K562 (cell line): Measurements from ENCODE around the gene PIK3R2. TPM values are rescaled to one million over a fixed set of nuclear protein-coding genes. Genes with fewer than 3 reads are reported as not detected.

ENCODE experiments used
- ARID1B ChIP-seq: fragments of 450-650 bp; IDR thresholded peaks from 2 replicates; pipeline ENCODE4 v1.6.1; 2016; ENCODE audit warnings: antibody characterized with exemption, mild to moderate bottlenecking, inconsistent platforms
- ARID4B ChIP-seq: sonication (generic); formaldehyde crosslinking; IDR thresholded peaks from 2 replicates; pipeline ENCODE4 v1.8.0; 2022; ENCODE audit warnings: mild to moderate bottlenecking, missing genetic modification reagents
- CREBBP ChIP-seq: IDR thresholded peaks from one replicate; pipeline ENCODE4 v1.6.1; 2012; ENCODE audit warnings: low read depth, mild to moderate bottlenecking, control low read depth, inconsistent platforms, low read length
- E2F3 ChIP-seq: fragments of 250-450 bp; sonication (Bioruptor Pico); IDR thresholded peaks from 2 replicates; pipeline ENCODE4 v1.4.0; 2020; ENCODE audit warnings: mild to moderate bottlenecking
- HNRNPUL1 ChIP-seq: fragments of 200-400 bp; formaldehyde crosslinking; IDR thresholded peaks from 2 replicates; pipeline ENCODE4 v1.6.1; 2017; ENCODE audit warnings: low read length
- KDM1A ChIP-seq, 2 experiments: fragments of 450-650 bp; IDR thresholded peaks; 2 replicates each; pipeline ENCODE4 v1.6.1; 2016; ENCODE audit warnings: mild to moderate bottlenecking in 2 of 2
- PCBP1 ChIP-seq: fragments of 200-400 bp; formaldehyde crosslinking; IDR thresholded peaks from 2 replicates; pipeline ENCODE4 v1.6.1; 2018; ENCODE audit warnings: mild to moderate bottlenecking, low read depth, low read length; ENCODE audit not compliant: poor library complexity, severe bottlenecking
- RCOR1 ChIP-seq, 2 experiments: IDR thresholded peaks; 2 replicates each; pipeline ENCODE4 v1.6.1; 2012; ENCODE audit warnings: low read depth in 2 of 2, low read length in 2 of 2, borderline replicate concordance in 1 of 2, improper control_type of control experiment in 1 of 2
- SMARCE1 ChIP-seq: fragments of 450-650 bp; IDR thresholded peaks from 2 replicates; pipeline ENCODE4 v1.7.1; 2016; ENCODE audit warnings: mild to moderate bottlenecking
- SNIP1 ChIP-seq: fragments of 450-650 bp; IDR thresholded peaks from 2 replicates; pipeline ENCODE4 v1.7.1; 2017; ENCODE audit warnings: low read depth, mild to moderate bottlenecking
- TFAP4 ChIP-seq: sonication (generic); formaldehyde crosslinking; IDR thresholded peaks from 2 replicates; pipeline ENCODE4 v1.8.0; 2022; ENCODE audit warnings: missing genetic modification reagents, mild to moderate bottlenecking, moderate library complexity, borderline replicate concordance
- ZBTB34 ChIP-seq: fragments of 250-450 bp; sonication (Bioruptor Pico); IDR thresholded peaks from 2 replicates; pipeline ENCODE4 v1.8.0; 2021; ENCODE audit warnings: mild to moderate bottlenecking, moderate library complexity
- ZFP36 ChIP-seq: fragments of 150-350 bp; IDR thresholded peaks from 2 replicates; pipeline ENCODE4 v1.6.1; 2018; ENCODE audit warnings: low read length, low read depth; ENCODE audit not compliant: partially characterized antibody
- ZFX ChIP-seq: sonication (generic); formaldehyde crosslinking; IDR thresholded peaks from 2 replicates; pipeline ENCODE4 v1.8.0; 2022; ENCODE audit warnings: mild to moderate bottlenecking, missing genetic modification reagents, moderate library complexity
- ZNF324 ChIP-seq: fragments of 250-450 bp; sonication (Bioruptor Pico); IDR thresholded peaks from 2 replicates; pipeline ENCODE4 v1.4.0; 2020; ENCODE audit warnings: mild to moderate bottlenecking
- ZNF589 ChIP-seq: fragments of 200-800 bp; sonication (Bioruptor generic); IDR thresholded peaks from 2 replicates; pipeline ENCODE4 v1.6.1; 2016; ENCODE audit warnings: low read depth, missing genetic modification characterization, missing compliant biosample characterization
- ZNF592 ChIP-seq: fragments of 450-650 bp; IDR thresholded peaks from 2 replicates; pipeline ENCODE4 v1.6.1; 2017; ENCODE audit warnings: antibody characterized with exemption, mild to moderate bottlenecking
- polyA plus RNA-seq, 8 experiments: library from polyadenylated mRNA; depleted of rRNA in 4 of 8; stranded (reverse) in 5 of 8; unstranded in 3 of 8; fragments of >200 nt; fragmentation: Nextera tagmentation in 2 of 8; fragmentation: Illumina TruSeq in 1 of 8; extraction: Ambion mirVana in 2 of 8; extraction: Trizol in 1 of 8; gene quantifications; 2 replicates each; pipeline versions ENCODE4 v1.2.1 to v1.2.3, GENCODE V29; 2011 to 2014; ENCODE audit warnings: inconsistent platforms in 1 of 8, missing spikeins in 1 of 8
- total RNA-seq, 7 experiments: library from RNA; depleted of rRNA in 6 of 7; stranded (reverse); fragments of >200 nt in 6 of 7; fragmentation: Illumina TruSeq in 2 of 7; extraction: Trizol in 2 of 7; gene quantifications; 2 replicates each; pipeline versions ENCODE4 v1.2.1 to v1.2.3, GENCODE V29; 2011 to 2021; ENCODE audit warnings: low replicate concordance in 1 of 7

The PIK3R2 gene
- total and polyA plus RNA-seq, 9 of the 15 experiments (the other 6 are each of a cell fraction or from before 2014, with no cell fraction given): 0.39 to 37.9 (median 5.3) TPM

GRCh38 chr19:18160493-18160970 lies 7.6 kb downstream of the PIK3R2 start (continued):
- no peak for TF ChIP-seq ZBTB34 (CRISPR knock-in tag)
- TF ChIP-seq ZFP36: peak; percentile 65
- peak; percentile 63 to 81 for TF ChIP-seq KDM1A (IDR thresholded peaks at IDR 0.05)
- 0 out of 4 replicates have a peak, but pooled peaks of 1 of the 2 experiments have one; percentile 7 for TF ChIP-seq RCOR1 (IDR thresholded peaks at IDR 0.05; ENCODE audit: borderline replicate concordance in 1 of 2, low read depth in 2 of 2, low read length in 2 of 2)
- TF ChIP-seq ARID4B (CRISPR knock-in tag): 0 out of 2 replicates have a peak, but pooled peaks have one; percentile 57
- TF ChIP-seq SNIP1: no peak
- peak; percentile 70 for TF ChIP-seq PCBP1
- TF ChIP-seq ZNF589 (CRISPR knock-in tag): peak; percentile 3; the same call in 1 of the 2 replicates
- peak; percentile 77; the same call in 1 of the 2 replicates for TF ChIP-seq ZNF592
- TF ChIP-seq CREBBP: no peak
- peak; percentile 55; the same call in 1 of the 2 replicates for TF ChIP-seq TFAP4 (CRISPR knock-in tag)
- peak; percentile 27; the same call in 1 of the 2 replicates for TF ChIP-seq ARID1B
- no peak for TF ChIP-seq ZNF324 (CRISPR knock-in tag)
- TF ChIP-seq ZFX: peak; percentile 83; the same call in 1 of the 2 replicates
- no peak for TF ChIP-seq HNRNPUL1
- peak; percentile 32; the same call in 1 of the 2 replicates for TF ChIP-seq E2F3 (CRISPR knock-in tag)
- 0 out of 2 replicates have a peak, but pooled peaks have one; percentile 22 for TF ChIP-seq SMARCE1
